GM18517 (cell line): ENCODE data around the gene ADRA2B.

Experiments
- ATAC-seq: cut with Tn5 transposase; IDR thresholded peaks from one replicate; pipeline ENCODE4 v1.9.1; 2021; ENCODE audit warnings: mild to moderate bottlenecking, moderate library complexity; ENCODE audit not compliant: unreplicated experiment

The ADRA2B gene

GRCh38 chr2:96106991-96107707, 9.2 kb downstream of the ADRA2B start:
- no peak for ATAC-seq

GRCh38 chr2:96105994-96106715, 10.2 kb downstream of the ADRA2B start:
- no peak for ATAC-seq

DNA sequence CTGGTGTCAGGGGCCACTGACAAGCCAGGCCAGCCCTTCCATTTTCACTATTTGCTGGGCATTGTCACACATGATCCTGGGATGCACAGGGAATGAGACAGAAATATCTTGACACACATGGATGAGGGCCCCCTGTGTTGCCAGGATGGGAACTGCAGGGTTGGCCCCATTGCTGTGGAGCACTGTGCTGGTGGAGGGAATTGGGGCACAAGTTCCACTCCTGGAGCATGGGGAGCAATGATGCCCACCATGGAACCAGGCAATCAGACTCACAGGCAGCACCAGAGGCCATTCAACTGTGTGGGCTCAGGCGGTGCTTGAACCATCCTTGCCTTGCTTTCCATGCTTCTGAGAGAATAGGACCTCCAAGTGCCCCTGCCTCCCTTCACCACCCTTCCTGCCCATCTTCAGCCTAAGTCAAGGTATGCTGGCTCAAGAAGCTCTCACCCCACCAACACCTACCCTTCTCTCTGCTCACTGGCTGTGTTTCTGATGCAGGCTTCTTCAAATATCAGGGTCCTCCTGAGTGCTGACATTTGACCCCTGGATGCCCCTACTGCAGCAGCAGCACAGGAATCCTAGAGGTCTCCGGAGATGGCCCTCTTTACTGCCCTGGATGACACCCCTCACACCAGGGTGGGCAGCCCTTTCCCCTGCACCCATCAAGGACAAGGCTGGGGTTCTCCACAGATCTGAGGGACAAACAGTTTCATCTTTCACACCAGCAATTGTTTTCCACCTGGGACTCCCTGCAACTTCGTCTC, 11.0 kb downstream of the ADRA2B start:
- no peak for ATAC-seq

- ATAC-seq, result no peak
These were observed 11.9 kb downstream of the ADRA2B start for GRCh38 chr2:96104487-96104861.

- no peak for ATAC-seq
These were observed 12.4 kb downstream of the ADRA2B start for GRCh38 chr2:96103761-96104486.

DNA sequence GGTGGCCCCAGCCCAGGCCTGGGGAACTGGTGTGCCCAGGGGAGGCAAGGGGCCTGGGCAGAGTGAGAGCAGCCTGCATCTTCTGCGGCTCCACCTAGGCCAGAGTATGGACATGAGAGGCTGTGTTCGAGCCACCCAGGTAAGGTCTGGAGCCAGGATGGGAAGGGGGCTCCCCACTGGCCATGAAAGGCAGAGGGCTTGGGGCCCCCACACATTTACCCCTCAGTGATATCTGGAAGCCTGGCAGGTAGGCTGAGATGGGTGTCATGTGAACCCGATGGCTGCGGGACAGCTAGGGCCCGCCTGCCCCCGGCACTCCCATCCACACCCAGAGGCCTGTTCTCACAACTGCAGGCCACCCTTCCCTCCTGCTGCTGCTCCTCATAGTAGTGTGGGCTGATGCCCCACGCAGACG, 13.2 kb downstream of the ADRA2B start:
- no peak for ATAC-seq

DNA sequence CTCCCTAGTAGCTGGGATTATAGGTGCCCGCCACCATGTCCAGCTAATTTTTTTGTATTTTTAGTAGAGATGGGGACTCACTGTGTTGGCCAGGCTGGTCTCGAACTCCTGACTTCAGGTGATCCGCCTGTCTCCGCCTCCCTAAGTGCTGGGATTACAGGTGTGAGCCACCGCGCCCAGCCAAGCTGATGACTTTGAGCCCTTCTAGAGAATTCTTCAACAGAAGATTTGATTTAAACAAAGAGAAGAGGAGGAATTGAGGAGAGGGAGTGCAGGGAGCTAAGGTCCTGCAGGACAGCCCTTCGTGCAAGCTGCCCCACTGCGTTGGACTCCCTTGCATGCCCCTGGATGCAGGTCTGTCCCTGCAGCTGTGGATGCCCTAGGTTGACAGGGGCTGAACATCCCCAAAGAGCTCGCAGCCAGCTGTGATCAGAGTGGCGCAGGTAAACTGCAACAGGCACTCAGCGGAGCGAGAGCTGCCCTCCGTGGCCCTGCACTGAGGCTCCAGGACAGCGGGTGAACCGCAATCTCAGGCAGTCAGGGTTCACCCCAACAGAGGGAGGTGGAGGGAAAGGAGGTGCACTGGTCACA, 13.7 kb downstream of the ADRA2B start:
- no peak for ATAC-seq

DNA sequence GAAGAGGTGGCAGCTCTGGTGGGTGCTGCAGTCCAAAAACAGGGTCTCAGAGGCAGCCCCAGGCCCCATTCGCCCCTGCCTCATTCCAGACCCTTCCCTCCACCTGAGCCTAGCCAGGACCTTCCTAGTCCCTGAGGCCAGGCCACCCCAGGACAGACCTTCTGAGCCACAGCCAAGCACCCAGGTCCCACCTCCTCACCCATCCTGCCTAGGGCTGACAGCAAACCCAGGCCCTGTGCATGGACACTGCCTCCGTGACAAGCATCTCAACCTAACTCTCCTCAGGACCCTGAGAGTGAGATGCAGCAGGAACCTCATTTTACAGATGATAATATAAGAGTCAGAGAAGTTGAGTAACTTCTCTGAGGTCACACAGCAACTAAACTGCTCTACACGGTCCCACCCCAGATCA, 15.5 kb downstream of the ADRA2B start:
- no peak for ATAC-seq

DNA sequence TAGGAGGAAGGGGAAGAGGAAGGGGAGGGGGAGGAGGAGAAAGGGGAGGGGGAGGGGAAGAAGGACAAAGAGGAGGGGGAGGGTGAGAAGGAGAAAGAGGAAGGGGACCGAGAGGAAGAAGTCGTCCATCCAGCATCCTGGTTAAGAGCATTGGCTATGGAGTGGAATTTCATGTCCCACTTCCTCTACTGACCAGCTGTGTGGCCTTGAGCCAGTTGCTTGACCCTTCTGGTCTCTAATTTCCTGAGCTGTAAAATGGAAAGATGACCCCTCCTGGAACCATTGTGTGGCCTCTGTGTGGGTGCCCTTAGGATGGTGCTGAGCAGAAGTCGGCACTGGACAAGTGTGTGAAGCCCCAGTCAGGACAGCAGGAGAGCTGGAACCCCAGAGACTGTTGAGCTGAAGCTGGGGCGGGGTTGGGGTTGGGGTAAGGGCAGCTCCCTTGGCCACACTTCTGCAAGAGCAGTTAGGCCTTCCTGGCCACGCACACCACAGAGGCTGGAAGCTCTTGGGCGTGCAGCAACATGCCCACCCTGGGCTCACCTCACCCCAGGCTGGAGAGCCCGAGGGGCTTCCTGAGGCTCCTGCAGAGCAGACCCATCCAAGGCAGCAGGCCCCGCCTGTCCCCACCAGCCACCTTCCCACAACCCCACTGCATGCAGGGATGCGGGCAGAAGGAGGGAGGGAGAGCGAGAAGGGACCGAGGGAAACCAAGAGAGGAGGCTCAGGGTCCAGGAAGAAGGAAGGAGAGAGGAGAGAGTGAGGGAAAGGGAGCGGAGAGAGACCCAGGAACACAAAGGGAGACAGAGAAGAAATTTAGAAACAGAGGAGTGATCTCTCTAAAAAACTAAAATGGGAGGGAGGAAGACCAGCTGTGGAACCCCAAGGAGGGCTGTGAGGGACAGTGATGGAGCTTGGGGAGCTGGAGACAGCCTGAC, 16.2 kb downstream of the ADRA2B start:
- no peak for ATAC-seq

DNA sequence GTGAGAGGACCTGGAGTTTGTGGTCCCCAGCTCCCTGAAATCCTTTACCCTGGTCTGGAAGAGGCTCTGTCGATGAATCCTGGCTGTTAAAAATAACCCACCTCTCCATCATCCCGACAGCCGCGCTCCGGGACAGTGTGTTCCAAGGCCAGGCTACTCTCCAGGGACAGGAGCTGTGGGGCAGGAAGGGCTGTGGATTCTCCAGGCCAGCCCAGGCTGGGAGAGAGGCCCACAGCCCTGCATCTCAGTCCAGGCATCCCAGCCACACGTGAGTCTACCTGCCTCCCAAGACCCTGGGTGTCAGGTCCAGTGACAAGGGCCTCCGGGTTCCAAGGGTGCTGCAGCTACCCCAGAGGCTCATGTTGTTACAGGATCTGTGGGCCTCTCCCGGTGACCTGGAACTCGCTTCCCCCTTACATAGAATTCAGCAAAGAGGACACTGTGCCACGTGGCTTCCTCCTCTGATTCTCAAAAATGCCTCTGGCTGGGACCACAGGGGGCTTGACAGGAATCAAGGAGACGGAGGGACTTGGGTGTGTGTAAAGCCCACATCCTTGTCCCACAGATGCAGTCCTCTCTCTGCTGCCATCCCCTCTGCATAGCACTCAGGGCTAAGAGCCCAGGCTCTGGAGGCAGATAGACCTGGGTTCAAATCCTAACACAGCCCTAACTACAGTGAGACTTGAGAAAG, 17.3 kb downstream of the ADRA2B start:
- ATAC-seq, result no peak

DNA sequence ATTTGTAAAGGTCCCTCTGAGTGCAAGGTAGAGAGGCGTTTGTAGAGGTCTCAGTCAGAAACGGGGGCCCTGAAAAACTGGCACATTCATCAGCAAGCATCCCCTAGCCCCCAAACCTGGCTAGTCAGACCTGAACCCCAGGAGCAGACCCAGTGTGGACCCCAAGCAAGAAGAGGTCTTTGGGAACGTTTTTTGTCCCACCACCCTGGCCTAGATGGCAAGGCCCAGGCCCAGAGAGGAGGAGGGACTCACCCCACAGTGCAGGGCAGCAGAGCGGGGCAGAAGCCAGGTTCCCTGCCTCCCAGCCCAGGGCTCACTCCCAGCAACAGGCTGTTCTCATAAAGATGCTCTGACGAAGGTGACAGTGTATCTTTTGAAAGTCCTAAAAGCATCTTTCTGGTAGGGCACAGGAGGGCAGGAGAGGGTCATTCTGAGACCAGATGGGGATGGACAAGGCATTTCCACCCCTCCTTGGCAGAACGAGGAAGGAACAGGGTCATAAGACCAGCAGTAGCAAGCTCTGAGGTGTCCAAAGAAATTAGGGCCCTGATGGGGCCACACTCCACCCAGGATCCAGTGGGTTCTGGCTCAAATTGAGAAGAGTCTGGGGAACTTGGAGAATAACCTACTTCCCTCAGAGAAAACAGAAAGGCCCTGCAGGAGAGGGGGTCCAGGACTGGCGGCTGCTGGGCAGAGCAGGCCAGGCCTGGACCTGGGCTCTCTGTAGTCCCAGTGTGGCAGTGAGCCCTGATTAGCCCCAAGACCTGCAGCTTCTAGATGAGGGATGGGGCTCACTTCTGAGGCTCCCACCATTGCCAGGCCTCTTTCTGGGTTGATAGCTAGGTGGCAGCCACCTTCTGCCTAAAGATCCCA, 18.2 kb downstream of the ADRA2B start:
- ATAC-seq, result no peak

DNA sequence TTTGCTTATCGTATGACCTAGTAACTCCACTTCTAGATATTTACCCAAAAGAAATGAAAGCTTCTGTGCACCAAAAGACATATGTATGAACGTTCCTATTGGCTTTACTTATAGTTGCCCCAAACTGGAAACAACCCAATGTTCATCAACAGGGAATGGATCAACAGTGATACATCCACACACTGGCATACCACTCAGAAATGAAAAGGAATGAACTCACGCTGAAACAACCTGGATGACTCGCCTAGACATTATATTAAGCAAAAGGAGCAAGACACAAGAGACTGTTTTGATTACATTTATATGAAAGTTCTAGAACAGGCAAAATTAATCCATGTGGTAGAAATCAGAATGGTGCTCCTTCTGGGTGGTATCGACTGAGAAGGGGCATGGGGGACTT, 18.9 kb downstream of the ADRA2B start:
- ATAC-seq, result no peak

- ATAC-seq, result no peak
These were observed 21.2 kb downstream of the ADRA2B start for GRCh38 chr2:96095116-96095636.

DNA sequence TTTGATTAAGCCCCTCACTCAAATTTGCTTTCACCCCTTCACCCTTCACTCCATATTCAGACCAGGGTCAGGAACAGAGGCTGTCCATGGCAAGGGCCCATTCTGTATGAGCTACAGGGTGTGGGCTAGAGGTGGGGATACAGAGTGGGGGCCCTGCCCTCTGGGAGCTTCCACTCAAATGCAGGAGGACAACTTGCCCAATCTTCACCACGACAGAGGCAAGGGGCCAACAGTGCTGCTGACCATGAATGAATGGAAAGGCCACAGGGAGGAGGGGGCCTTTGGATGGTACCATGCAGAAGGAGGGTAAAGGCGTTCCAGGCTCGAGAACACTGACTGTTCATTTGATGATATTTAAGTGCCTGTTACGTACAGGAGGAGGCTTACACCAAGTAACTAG, 22.8 kb downstream of the ADRA2B start:
- no peak for ATAC-seq

DNA sequence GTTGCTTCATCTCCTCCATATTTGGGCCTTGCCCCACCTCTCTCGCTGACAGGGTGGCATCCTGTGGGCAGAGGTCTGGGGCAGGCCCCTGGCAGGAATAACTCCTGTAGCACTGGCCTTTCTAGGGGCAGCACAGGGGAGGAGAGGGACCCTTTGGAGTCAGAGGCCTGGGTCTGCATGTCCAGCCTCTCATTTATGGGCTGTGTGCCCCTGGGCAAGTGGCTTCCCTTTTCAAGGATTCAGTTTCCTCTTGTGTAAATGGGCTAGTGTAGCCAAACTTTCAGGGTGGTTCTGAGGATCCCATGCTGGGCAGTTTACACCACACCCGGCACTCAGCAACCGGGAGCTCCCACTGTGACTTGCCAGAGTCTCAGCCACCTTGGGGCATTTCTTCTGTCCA, 23.4 kb downstream of the ADRA2B start:
- ATAC-seq, result no peak

- ATAC-seq, result no peak
These were observed 23.8 kb downstream of the ADRA2B start for GRCh38 chr2:96092573-96092877.

- ATAC-seq, result no peak
These were observed 24.4 kb downstream of the ADRA2B start for GRCh38 chr2:96091711-96092572.
